HEK293 (cell line): ENCODE measurements around the gene SNX15.

Source experiments
- CTCF ChIA-PET: fragments of 350-600 bp; formaldehyde crosslinking; extraction: SDS; loops from one replicate; lab custom pipeline; 2021; ENCODE audit warnings: antibody characterized with exemption; lab: Yijun Ruan, JAX
- POLR2A ChIA-PET: fragments of 300-600 bp; formaldehyde crosslinking; extraction: SDS; loops from one replicate; lab custom pipeline; 2020; ENCODE audit warnings: antibody characterized with exemption, inconsistent platforms; lab: Yijun Ruan, JAX
- H3K27ac ChIP-seq: fragments of 200-500 bp; sonication (Bioruptor generic); 2 replicates; pipeline ENCODE4 v1.5.1; 2014; ENCODE audit warnings: low read depth, low read length, control low read depth, inconsistent platforms; ENCODE audit errors: extremely low read depth
- H3K36me3 ChIP-seq, 2 experiments: fragments of 200-500 bp in 1 of 2; sonication (Bioruptor generic) in 1 of 2; 1 replicate in 1 of 2; 2 replicates in 1 of 2; pipeline ENCODE4 v1.5.1; 2014 to 2017; ENCODE audit warnings: inconsistent platforms in 2 of 2, low read length in 2 of 2; ENCODE audit not compliant: control insufficient read depth in 2 of 2, insufficient read depth in 1 of 2
- H3K4me1 ChIP-seq: fragments of 200-500 bp; sonication (Bioruptor generic); 2 replicates; pipeline ENCODE4 v1.5.1; 2014; ENCODE audit warnings: mild to moderate bottlenecking, low read length, inconsistent platforms; ENCODE audit not compliant: control insufficient read depth, insufficient read depth
- H3K4me3 ChIP-seq: 2 replicates; pipeline ENCODE4 v1.5.1; 2011; ENCODE audit warnings: low read depth, mild to moderate bottlenecking, control low read depth, low read length, moderate library complexity
- H3K9me3 ChIP-seq: fragments of 200-500 bp; sonication (Bioruptor generic); 2 replicates; pipeline ENCODE4 v1.5.1; 2014; ENCODE audit warnings: low read depth, low read length, inconsistent platforms; ENCODE audit not compliant: control insufficient read depth, insufficient read depth
- HIC1 ChIP-seq: fragments of 450-650 bp; formaldehyde crosslinking; IDR thresholded peaks from 2 replicates; pipeline ENCODE4 v1.5.1; 2016; ENCODE audit warnings: missing biosample characterization, missing genetic modification characterization
- KLF1 ChIP-seq: fragments of 450-650 bp; formaldehyde crosslinking; IDR thresholded peaks from 2 replicates; pipeline ENCODE4 v1.5.1; 2016; ENCODE audit warnings: missing biosample characterization, missing genetic modification characterization
- PRDM10 ChIP-seq: fragments of 450-650 bp; formaldehyde crosslinking; IDR thresholded peaks from 2 replicates; pipeline ENCODE4 v1.5.1; 2016; ENCODE audit warnings: missing biosample characterization, missing genetic modification characterization
- PRDM4 ChIP-seq: fragments of 450-650 bp; formaldehyde crosslinking; IDR thresholded peaks from 2 replicates; pipeline ENCODE4 v1.5.1; 2017; ENCODE audit warnings: missing biosample characterization, missing genetic modification characterization
- ZNF132 ChIP-seq: fragments of 450-650 bp; formaldehyde crosslinking; IDR thresholded peaks from 2 replicates; pipeline ENCODE4 v1.5.1; 2017; ENCODE audit warnings: missing biosample characterization, missing genetic modification characterization, borderline replicate concordance
- ZNF398 ChIP-seq: fragments of 450-650 bp; formaldehyde crosslinking; IDR thresholded peaks from 2 replicates; pipeline ENCODE4 v1.5.1; 2017; ENCODE audit warnings: missing biosample characterization, missing genetic modification characterization
- ZNF600 ChIP-seq: fragments of 450-650 bp; formaldehyde crosslinking; IDR thresholded peaks from 2 replicates; pipeline ENCODE4 v1.5.1; 2016; ENCODE audit warnings: missing biosample characterization, missing genetic modification characterization
- ZNF791 ChIP-seq: fragments of 450-650 bp; formaldehyde crosslinking; IDR thresholded peaks from 2 replicates; pipeline ENCODE4 v1.5.1; 2016; ENCODE audit warnings: missing biosample characterization, missing genetic modification characterization

Gene SNX15

GRCh38 chr11:65042891-65043290, 15.7 kb downstream of the SNX15 start:
- no peak overlapping the region for H3K27ac ChIP-seq
- CTCF ChIA-PET, result interaction anchor here (0.6 to 1.1 kb wide), 4 partner anchors 14 to 202 kb away, joined by 3 to 5 read pairs (median 4); no protein-coding TSS in a partner anchor
- no peak for TF ChIP-seq ZNF398
- peak; percentile 89 for TF ChIP-seq KLF1
- H3K9me3 ChIP-seq, result no peaks in the 10 kb centered on the region
- no peak overlapping the region for H3K4me3 ChIP-seq
- POLR2A ChIA-PET, result interaction anchor here (0.7 kb wide), 1 partner anchor 12 kb away, joined by 4 read pairs; no protein-coding TSS in a partner anchor
- H3K36me3 ChIP-seq, result peaks cover 0 to 45% of the 10 kb centered on the region in 2 experiments; a peak in 2 of 3 replicates
- no peaks in the 10 kb centered on the region for H3K4me1 ChIP-seq

- POLR2A ChIA-PET, result no interaction called here
- H3K27ac ChIP-seq, result no peak overlapping the region
Measured at GRCh38 chr11:65043881-65044501, 16.8 kb downstream of the SNX15 start.

More at GRCh38 chr11:65043881-65044501, 16.8 kb downstream of the SNX15 start:
- Histone ChIP-seq H3K4me3 (no peak overlapping the region), H3K36me3 (peaks cover 0 to 37% of the 10 kb centered on the region in 2 experiments; a peak in 2 of 3 replicates), H3K9me3 (no peaks in the 10 kb centered on the region), H3K4me1 (no peaks in the 10 kb centered on the region)
- CTCF ChIA-PET, result interaction anchor here (0.7 to 1.1 kb wide), 3 partner anchors 15 to 203 kb away, joined by 3 to 5 read pairs (median 3); no protein-coding TSS in a partner anchor
- TF ChIP-seq HIC1 (tag by site-specific recombination) (peak; percentile 56; the same call in 1 of the 2 replicates), PRDM10 (tag by site-specific recombination) (peak; percentile 56; the same call in 1 of the 2 replicates), ZNF600 (tag by site-specific recombination) (peak; percentile 47; the same call in 1 of the 2 replicates), ZNF132 (tag by site-specific recombination) (no peak), PRDM4 (tag by site-specific recombination) (no peak), ZNF791 (tag by site-specific recombination) (no peak)
